NB4 (cell line): ENCODE results near the gene PIK3IP1.

Source experiments
- DNase-seq: peaks from one replicate; pipeline ENCODE4 v3.0.0; 2010; ENCODE audit warnings: low read depth
- H3K4me3 ChIP-seq: one replicate; pipeline ENCODE4 v1.5.1; 2011; ENCODE audit warnings: mild to moderate bottlenecking, low read depth, low read length, moderate library complexity
- MYC ChIP-seq: IDR thresholded peaks from 2 replicates; pipeline ENCODE4 v1.6.1; 2011; ENCODE audit warnings: low read depth, low read length
- POLR2A ChIP-seq: IDR thresholded peaks from 2 replicates; pipeline ENCODE4 v1.6.1; 2011; ENCODE audit warnings: mild to moderate bottlenecking; ENCODE audit not compliant: insufficient read length; ENCODE audit errors: extremely low read depth
- TF ChIP-seq, protein P1 (sequence below): IDR thresholded peaks from one replicate; pipeline ENCODE4 v1.5.1; 2012; ENCODE audit warnings: low read depth, low read length
- TF ChIP-seq, protein P2 (sequence below): IDR thresholded peaks from 2 replicates; pipeline ENCODE4 v1.6.1; 2011; ENCODE audit warnings: low read depth, low read length

PIK3IP1 gene

GRCh38 chr22:31244943-31245451 is 47.3 kb downstream of the PIK3IP1 start:
- DNase-seq = no peak
- TF ChIP-seq POLR2A = no peak
- no peak for TF ChIP-seq MYC
- TF ChIP-seq, protein P1, sequence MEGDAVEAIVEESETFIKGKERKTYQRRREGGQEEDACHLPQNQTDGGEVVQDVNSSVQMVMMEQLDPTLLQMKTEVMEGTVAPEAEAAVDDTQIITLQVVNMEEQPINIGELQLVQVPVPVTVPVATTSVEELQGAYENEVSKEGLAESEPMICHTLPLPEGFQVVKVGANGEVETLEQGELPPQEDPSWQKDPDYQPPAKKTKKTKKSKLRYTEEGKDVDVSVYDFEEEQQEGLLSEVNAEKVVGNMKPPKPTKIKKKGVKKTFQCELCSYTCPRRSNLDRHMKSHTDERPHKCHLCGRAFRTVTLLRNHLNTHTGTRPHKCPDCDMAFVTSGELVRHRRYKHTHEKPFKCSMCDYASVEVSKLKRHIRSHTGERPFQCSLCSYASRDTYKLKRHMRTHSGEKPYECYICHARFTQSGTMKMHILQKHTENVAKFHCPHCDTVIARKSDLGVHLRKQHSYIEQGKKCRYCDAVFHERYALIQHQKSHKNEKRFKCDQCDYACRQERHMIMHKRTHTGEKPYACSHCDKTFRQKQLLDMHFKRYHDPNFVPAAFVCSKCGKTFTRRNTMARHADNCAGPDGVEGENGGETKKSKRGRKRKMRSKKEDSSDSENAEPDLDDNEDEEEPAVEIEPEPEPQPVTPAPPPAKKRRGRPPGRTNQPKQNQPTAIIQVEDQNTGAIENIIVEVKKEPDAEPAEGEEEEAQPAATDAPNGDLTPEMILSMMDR = no peak
- TF ChIP-seq, protein P2, sequence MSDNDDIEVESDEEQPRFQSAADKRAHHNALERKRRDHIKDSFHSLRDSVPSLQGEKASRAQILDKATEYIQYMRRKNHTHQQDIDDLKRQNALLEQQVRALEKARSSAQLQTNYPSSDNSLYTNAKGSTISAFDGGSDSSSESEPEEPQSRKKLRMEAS = no peak
- H3K4me3 ChIP-seq = no peak overlapping the region

- no peak for DNase-seq
- H3K4me3 ChIP-seq = no peak overlapping the region
- TF ChIP-seq, protein P2 = no peak
- TF ChIP-seq, protein P1 = no peak
- TF ChIP-seq MYC = no peak
Observed at GRCh38 chr22:31244046-31244942, 48.0 kb downstream of the PIK3IP1 start.

GRCh38 chr22:31243339-31244045 is 48.8 kb downstream of the PIK3IP1 start:
- no peak for DNase-seq
- no peak overlapping the region for H3K4me3 ChIP-seq
- TF ChIP-seq, protein P1 = no peak
- TF ChIP-seq, protein P2 = no peak
- no peak for TF ChIP-seq MYC
- TF ChIP-seq POLR2A = no peak

DNA sequence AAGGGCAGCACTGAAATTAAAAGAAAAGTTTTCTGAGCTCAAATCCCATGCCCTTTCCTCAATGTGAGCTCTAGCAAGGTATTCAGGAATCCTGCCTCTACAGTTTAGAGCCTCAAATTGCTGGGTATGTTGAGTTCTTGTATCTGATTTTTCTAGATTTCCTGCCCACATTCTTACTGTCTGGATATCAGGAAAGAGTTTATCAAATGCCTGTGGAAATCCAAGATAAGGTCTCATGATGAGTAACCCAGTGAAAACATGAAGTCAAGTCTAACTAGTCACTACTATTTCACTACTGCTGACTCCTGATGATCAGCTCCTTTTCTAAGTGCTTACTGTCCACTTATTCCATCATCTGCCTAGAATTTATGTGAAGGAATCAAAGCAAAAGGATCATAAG is 50.4 kb downstream of the PIK3IP1 start:
- TF ChIP-seq MYC (no peak), POLR2A (no peak)
- TF ChIP-seq, protein P1 = no peak
- TF ChIP-seq, protein P2 = no peak
- H3K4me3 ChIP-seq = no peak overlapping the region
- DNase-seq = no peak

- no peak overlapping the region for H3K4me3 ChIP-seq
- TF ChIP-seq, protein P1 = no peak
- TF ChIP-seq, protein P2 = no peak
- DNase-seq = no peak
Observed at GRCh38 chr22:31241200-31241599, 51.1 kb downstream of the PIK3IP1 start.
